Upper lobe of left lung (tissue), 6 donors: ENCODE measurements around the gene TAC4. TPM values are rescaled to one million over a fixed set of nuclear protein-coding genes. Genes with fewer than 3 reads are reported as not detected.
A peak's percentile ranks its signal among the peaks of the same experiment; 100 is the strongest.

Experiments
- ATAC-seq, 2 donors: fragments of 200-7000 bp; cut with Tn5 transposase; one replicate each; pipeline ENCODE4 v1.9.1; 2022; ENCODE audit warnings: mild to moderate bottlenecking in 2 of 2, moderate library complexity in 2 of 2; ENCODE audit not compliant: low FRiP score in 2 of 2
- DNase-seq, 2 donors: peaks; one replicate each; pipeline ENCODE4 v3.0.0-alpha.2; 2019 to 2020
- H3K27ac ChIP-seq, 4 donors: fragments of 200-600 bp; sonication (generic); one replicate each; pipeline ENCODE4 v1.5.1; 2016 to 2019
- H3K27me3 ChIP-seq, 4 donors: fragments of 200-600 bp; sonication (generic); one replicate each; pipeline ENCODE4 v1.5.1; 2017 to 2019
- H3K36me3 ChIP-seq, 4 donors: fragments of 200-600 bp; sonication (generic); one replicate each; pipeline ENCODE4 v1.5.1; 2016 to 2019
- H3K4me1 ChIP-seq, 4 donors: fragments of 200-600 bp; sonication (generic); one replicate each; pipeline ENCODE4 v1.5.1; 2018 to 2019
- H3K4me3 ChIP-seq, 4 donors: fragments of 200-600 bp; sonication (generic); one replicate each; pipeline ENCODE4 v1.5.1; 2017 to 2019; ENCODE audit warnings: mild to moderate bottlenecking in 2 of 4, moderate library complexity in 1 of 4
- H3K9me3 ChIP-seq, 4 donors: fragments of 200-600 bp; sonication (generic); one replicate each; pipeline ENCODE4 v1.5.1; 2018 to 2019
- CTCF ChIP-seq, 6 experiments: fragments of 450-650 bp in 4 of 6; fragments of 200-600 bp in 2 of 6; sonication (generic) in 2 of 6; IDR thresholded peaks; one replicate each; pipeline ENCODE4 v1.5.1; 2016 to 2019; ENCODE audit warnings: antibody characterized with exemption in 6 of 6
- EP300 ChIP-seq, 4 donors: sonication (generic); formaldehyde crosslinking; IDR thresholded peaks; one replicate each; pipeline ENCODE4 v1.5.1; 2017; ENCODE audit warnings: antibody characterized with exemption in 4 of 4, control low read depth in 2 of 4
- POLR2A ChIP-seq, 4 donors: fragments of 450-650 bp; IDR thresholded peaks; one replicate each; pipeline ENCODE4 v1.5.1; 2016 to 2017; ENCODE audit warnings: antibody characterized with exemption in 4 of 4, mild to moderate bottlenecking in 2 of 4
- POLR2AphosphoS5 ChIP-seq, 2 donors: sonication (generic); formaldehyde crosslinking; IDR thresholded peaks; one replicate each; pipeline ENCODE4 v1.5.1; 2017; ENCODE audit warnings: antibody characterized with exemption in 2 of 2
- WGBS, 2 donors: methylation state at CpG; one replicate each; pipeline ENCODE4 v1.1.5; 2017 to 2018; 5-methylcytosine and 5-hydroxymethylcytosine counted together
- total RNA-seq, 6 donors: library from RNA; depleted of rRNA in 4 of 6; stranded (reverse); fragments of >200 nt in 4 of 6; gene quantifications; one replicate each; pipeline versions ENCODE4 v1.1.0 to v1.2.1, GENCODE V29; 2016 to 2021
- donor health status: DM: no; HTN: no; CAD: no; lungs with moderate emphysema.
- donor health status: DM: no; HTN: yes; CAD: no; lungs with severe emphysema.

The TAC4 gene
- total RNA-seq, 6 donors from 2014 or later: not detected

- DNase-seq: no peak
- H3K4me1 ChIP-seq: peaks cover 12 to 27% (median 22%) of the 10 kb centered on the region in 4 donors
- H3K9me3 ChIP-seq: no peaks in the 10 kb centered on the region
- no peak overlapping the region for H3K27ac ChIP-seq
- ATAC-seq: no peak
- TF ChIP-seq POLR2AphosphoS5 (IDR thresholded peaks at IDR 0.05): no peak
- TF ChIP-seq EP300 (IDR thresholded peaks at IDR 0.05): no peak
- TF ChIP-seq POLR2A (IDR thresholded peaks at IDR 0.05): no peak
- TF ChIP-seq CTCF (IDR thresholded peaks at IDR 0.05): no peak
- no peak overlapping the region for H3K4me3 ChIP-seq
- 83 to 90% methylated on average over 2 of the region's 2 CpGs for WGBS, 2 donors
- H3K27me3 ChIP-seq: no peaks in the 10 kb centered on the region
- peaks cover 32 to 94% (median 76%) of the 10 kb centered on the region in 4 donors for H3K36me3 ChIP-seq
These were observed 26.4 kb downstream of the TAC4 start for GRCh38 chr17:49821466-49821865.

GRCh38 chr17:49820773-49821172 is 27.1 kb downstream of the TAC4 start:
- Histone ChIP-seq H3K36me3 (peaks cover 30 to 87% (median 72%) of the 10 kb centered on the region in 4 donors), H3K4me3 (no peak overlapping the region), H3K27me3 (no peaks in the 10 kb centered on the region), H3K27ac (peak overlapping the region in 1 of 4 donors; percentile 57), H3K4me1 (peaks cover 15 to 33% (median 29%) of the 10 kb centered on the region in 4 donors), H3K9me3 (no peaks in the 10 kb centered on the region)
- no peak for ATAC-seq
- TF ChIP-seq POLR2A (IDR thresholded peaks at IDR 0.05): no peak
- 53 to 55% methylated on average over 1 of the region's 1 CpG for WGBS, 2 donors
- DNase-seq: no peak

GRCh38 chr17:49819651-49820050 is 28.2 kb downstream of the TAC4 start:
- no peak for DNase-seq
- Histone ChIP-seq H3K4me3 (no peak overlapping the region), H3K27ac (no peak overlapping the region), H3K9me3 (no peaks in the 10 kb centered on the region), H3K4me1 (peaks cover 21 to 39% (median 34%) of the 10 kb centered on the region in 4 donors), H3K27me3 (no peaks in the 10 kb centered on the region), H3K36me3 (peaks cover 30 to 85% (median 62%) of the 10 kb centered on the region in 4 donors)
- 62 to 69% methylated on average over 2 of the region's 2 CpGs for WGBS, 2 donors
- ATAC-seq: no peak
- TF ChIP-seq CTCF (IDR thresholded peaks at IDR 0.05) (no peak), EP300 (IDR thresholded peaks at IDR 0.05) (no peak)

GRCh38 chr17:49819138-49819537 is 28.7 kb downstream of the TAC4 start:
- Histone ChIP-seq H3K27ac (no peak overlapping the region), H3K4me3 (no peak overlapping the region), H3K27me3 (no peaks in the 10 kb centered on the region), H3K4me1 (peaks cover 25 to 39% (median 34%) of the 10 kb centered on the region in 4 donors), H3K9me3 (no peaks in the 10 kb centered on the region), H3K36me3 (peaks cover 25 to 84% (median 58%) of the 10 kb centered on the region in 4 donors)
- WGBS, 2 donors: 82 to 92% methylated on average over 5 of the region's 5 CpGs
- TF ChIP-seq POLR2AphosphoS5 (IDR thresholded peaks at IDR 0.05) (no peak), POLR2A (IDR thresholded peaks at IDR 0.05) (no peak), CTCF (IDR thresholded peaks at IDR 0.05) (no peak), EP300 (IDR thresholded peaks at IDR 0.05) (no peak)
- DNase-seq (no peak), ATAC-seq (no peak)

GRCh38 chr17:49817993-49818392 is 29.9 kb downstream of the TAC4 start:
- no peak overlapping the region for H3K27ac ChIP-seq
- no peaks in the 10 kb centered on the region for H3K27me3 ChIP-seq
- TF ChIP-seq EP300 (IDR thresholded peaks at IDR 0.05) (no peak), POLR2A (IDR thresholded peaks at IDR 0.05) (no peak), POLR2AphosphoS5 (IDR thresholded peaks at IDR 0.05) (no peak), CTCF (IDR thresholded peaks at IDR 0.05) (no peak)
- 93 to 94% methylated on average over 4 of the region's 4 CpGs for WGBS, 2 donors
- no peaks in the 10 kb centered on the region for H3K9me3 ChIP-seq
- peaks cover 25 to 38% (median 33%) of the 10 kb centered on the region in 4 donors for H3K4me1 ChIP-seq
- ATAC-seq (peak in 1 of 2 donors; percentile 65), DNase-seq (no peak)
- peaks cover 17 to 84% (median 51%) of the 10 kb centered on the region in 4 donors for H3K36me3 ChIP-seq
- no peak overlapping the region for H3K4me3 ChIP-seq
